HEK293T (cell line): ENCODE measurements around the gene SEMA3D.

Experiments used
- CTCF ChIA-PET: fragments of 350-600 bp; formaldehyde crosslinking; extraction: SDS; loops from one replicate; lab custom pipeline; 2021; ENCODE audit warnings: antibody characterized with exemption, inconsistent platforms; lab: Yijun Ruan, JAX
- POLR2A ChIA-PET: fragments of 350-600 bp; formaldehyde crosslinking; extraction: SDS; loops from one replicate; lab custom pipeline; 2020; ENCODE audit warnings: antibody characterized with exemption, inconsistent platforms; lab: Yijun Ruan, JAX
- DNase-seq: peaks from one replicate; pipeline ENCODE4 v3.0.0; 2012; ENCODE audit warnings: mixed read lengths; ENCODE audit errors: extremely low spot score
- ARNT ChIP-seq: fragments of 450-650 bp; IDR thresholded peaks from 2 replicates; pipeline ENCODE4 v1.6.1; 2017; ENCODE audit warnings: mild to moderate bottlenecking
- BHLHE40 ChIP-seq: fragments of 450-650 bp; IDR thresholded peaks from 2 replicates; pipeline ENCODE4 v1.6.1; 2016; ENCODE audit warnings: mild to moderate bottlenecking, moderate library complexity, borderline replicate concordance
- CTBP1 ChIP-seq: fragments of 450-650 bp; IDR thresholded peaks from 2 replicates; pipeline ENCODE4 v1.6.1; 2016; ENCODE audit warnings: borderline replicate concordance
- ELF4 ChIP-seq: fragments of 450-650 bp; IDR thresholded peaks from 2 replicates; pipeline ENCODE4 v1.6.1; 2017; ENCODE audit warnings: antibody characterized with exemption
- FOXA1 ChIP-seq: fragments of 450-650 bp; IDR thresholded peaks from 2 replicates; pipeline ENCODE4 v1.6.1; 2016; ENCODE audit warnings: mild to moderate bottlenecking
- FOXK2 ChIP-seq: fragments of 450-650 bp; IDR thresholded peaks from 2 replicates; pipeline ENCODE4 v1.6.1; 2016; ENCODE audit warnings: mild to moderate bottlenecking
- FOXM1 ChIP-seq: fragments of 450-650 bp; IDR thresholded peaks from 2 replicates; pipeline ENCODE4 v1.6.1; 2017; ENCODE audit warnings: mild to moderate bottlenecking, borderline replicate concordance
- HDGF ChIP-seq: fragments of 450-650 bp; IDR thresholded peaks from 2 replicates; pipeline ENCODE4 v1.6.1; 2017; ENCODE audit warnings: antibody characterized with exemption, borderline replicate concordance
- L3MBTL2 ChIP-seq: fragments of 450-650 bp; conservative IDR thresholded peaks from 2 replicates; pipeline ENCODE4 v1.6.1; 2016; ENCODE audit warnings: mild to moderate bottlenecking
- LEF1 ChIP-seq: fragments of 450-650 bp; IDR thresholded peaks from 2 replicates; pipeline ENCODE4 v1.6.1; 2017; ENCODE audit warnings: mild to moderate bottlenecking, borderline replicate concordance
- NFRKB ChIP-seq: fragments of 450-650 bp; IDR thresholded peaks from 2 replicates; pipeline ENCODE4 v1.6.1; 2016; ENCODE audit warnings: mild to moderate bottlenecking, moderate library complexity
- SP1 ChIP-seq: fragments of 450-650 bp; IDR thresholded peaks from 2 replicates; pipeline ENCODE4 v1.6.1; 2017
- SUZ12 ChIP-seq: fragments of 450-650 bp; IDR thresholded peaks from 2 replicates; pipeline ENCODE4 v1.6.1; 2016; ENCODE audit warnings: mild to moderate bottlenecking
- TARDBP ChIP-seq: fragments of 450-650 bp; IDR thresholded peaks from 2 replicates; pipeline ENCODE4 v1.6.1; 2016
- ZNF384 ChIP-seq: fragments of 450-650 bp; IDR thresholded peaks from 2 replicates; pipeline ENCODE4 v1.6.1; 2016
- TF ChIP-seq, protein P1 (sequence below): fragments of 450-650 bp; IDR thresholded peaks from 2 replicates; pipeline ENCODE4 v1.6.1; 2016

Gene SEMA3D

DNA sequence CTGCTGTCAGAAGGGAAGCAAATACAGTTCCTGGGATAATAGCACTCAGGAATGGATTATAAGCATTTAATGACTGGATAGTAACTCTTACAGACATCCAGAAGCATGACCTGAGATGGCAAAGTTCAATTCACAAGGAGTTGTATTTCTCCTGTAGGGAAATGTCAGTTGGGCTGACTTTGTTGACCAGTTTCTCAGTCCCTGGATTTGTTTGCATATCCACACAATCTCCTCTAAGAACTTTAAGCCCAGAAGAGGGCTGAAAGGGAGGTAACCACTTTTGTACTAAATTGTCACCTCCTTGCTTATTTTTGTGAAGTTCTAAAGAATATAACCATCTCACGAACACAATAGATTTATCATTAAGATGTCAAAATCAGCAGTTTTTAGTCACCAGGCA, 140.3 kb downstream of the SEMA3D start:
- ChIA-PET POLR2A (no interaction called here), CTCF (no interaction called here)
- DNase-seq, result no peak

DNA sequence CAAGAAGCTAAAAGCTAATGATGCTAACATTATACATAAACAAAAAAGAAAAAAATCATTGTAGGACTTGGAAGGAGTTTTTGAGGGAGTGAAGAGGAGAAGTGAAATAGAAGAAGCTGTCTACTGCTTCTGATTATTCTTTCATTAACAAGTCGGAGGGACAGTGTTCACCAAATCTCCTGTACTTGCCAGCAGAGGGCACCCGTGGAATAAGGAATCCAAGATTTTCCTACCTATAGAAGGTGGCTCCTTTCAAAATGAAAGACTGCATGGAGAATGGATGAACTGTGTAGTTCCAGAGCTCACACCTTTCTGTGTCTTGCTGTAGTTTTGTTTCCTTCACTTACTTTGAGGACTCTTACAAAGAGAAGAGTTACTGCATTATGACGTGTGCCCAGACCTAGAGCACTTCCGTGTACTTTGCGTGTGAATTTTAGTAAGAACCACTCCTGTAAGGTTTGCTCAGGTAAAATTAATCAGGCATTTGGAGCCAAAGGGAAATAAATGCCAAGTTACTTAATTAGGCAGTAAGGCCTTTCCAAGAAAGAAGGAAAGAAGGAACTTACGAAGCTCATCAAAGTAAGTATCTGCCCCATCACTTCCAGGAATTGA, 145.1 kb downstream of the SEMA3D start:
- peak; percentile 54 for DNase-seq
- TF ChIP-seq L3MBTL2 (no peak), FOXM1 (no peak), HDGF (no peak), BHLHE40 (no peak), SUZ12 (no peak), LEF1 (no peak), FOXK2 (no peak), NFRKB (no peak), FOXA1 (no peak), TARDBP (no peak), CTBP1 (no peak), ARNT (no peak), SP1 (no peak), ZNF384 (no peak), ELF4 (no peak)
- TF ChIP-seq, protein P1, sequence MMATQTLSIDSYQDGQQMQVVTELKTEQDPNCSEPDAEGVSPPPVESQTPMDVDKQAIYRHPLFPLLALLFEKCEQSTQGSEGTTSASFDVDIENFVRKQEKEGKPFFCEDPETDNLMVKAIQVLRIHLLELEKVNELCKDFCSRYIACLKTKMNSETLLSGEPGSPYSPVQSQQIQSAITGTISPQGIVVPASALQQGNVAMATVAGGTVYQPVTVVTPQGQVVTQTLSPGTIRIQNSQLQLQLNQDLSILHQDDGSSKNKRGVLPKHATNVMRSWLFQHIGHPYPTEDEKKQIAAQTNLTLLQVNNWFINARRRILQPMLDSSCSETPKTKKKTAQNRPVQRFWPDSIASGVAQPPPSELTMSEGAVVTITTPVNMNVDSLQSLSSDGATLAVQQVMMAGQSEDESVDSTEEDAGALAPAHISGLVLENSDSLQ, result no peak
- ChIA-PET POLR2A (interaction anchor here (1.0 kb wide), 1 partner anchor 145 kb away, joined by 3 read pairs; the partner anchor contains the start of gene SEMA3D), CTCF (interaction anchor here (0.6 to 2.3 kb wide), 14 partner anchors 9 to 788 kb away, joined by 3 to 13 read pairs (median 4); partner anchors contain the start of gene SEMA3D)

More for the DNA sequence above, 140.3 kb downstream of the SEMA3D start:
- TF ChIP-seq, protein P1, result peak; percentile 69; the same call in 1 of the 2 replicates
- no peak for TF ChIP-seq BHLHE40

DNA sequence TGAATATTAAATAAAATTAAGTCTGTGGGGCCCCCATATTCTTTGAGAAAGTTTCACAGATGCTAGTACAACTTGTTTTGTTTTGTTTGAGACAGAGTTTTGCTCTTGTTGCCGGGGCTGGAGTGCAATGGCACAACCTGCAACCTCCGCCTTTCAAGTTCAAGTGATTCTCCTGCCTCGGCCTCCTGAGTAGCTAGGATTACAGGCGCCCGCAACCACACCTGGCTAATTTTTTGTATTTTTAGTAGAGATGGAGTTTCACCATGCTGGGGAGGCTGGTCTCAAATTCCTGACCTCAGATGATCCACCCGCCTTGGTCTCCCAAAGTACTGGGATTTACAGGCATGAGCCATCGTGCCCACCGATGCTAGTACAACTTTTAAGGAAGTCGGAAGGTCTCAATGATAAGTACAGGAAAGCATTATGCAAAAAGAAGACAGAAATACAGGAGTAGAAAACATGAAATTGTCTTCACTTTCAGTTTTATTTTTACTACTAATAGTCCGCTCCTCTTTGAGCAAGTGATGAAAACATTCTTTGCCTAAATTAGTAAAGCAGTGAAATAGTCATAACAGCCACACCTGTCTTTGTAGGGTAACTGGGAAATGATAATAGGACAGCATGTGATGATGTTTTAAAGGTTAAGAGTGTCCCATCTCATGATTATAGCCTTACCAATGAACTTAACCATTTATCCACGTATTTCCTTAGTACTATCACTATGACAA, 147.5 kb downstream of the SEMA3D start:
- ChIA-PET CTCF (no interaction called here), POLR2A (no interaction called here)
- no peak for DNase-seq
- TF ChIP-seq FOXM1 (no peak), CTBP1 (no peak), FOXA1 (no peak), ARNT (no peak), HDGF (no peak), TARDBP (no peak), BHLHE40 (no peak)
- TF ChIP-seq, protein P1, result no peak

DNA sequence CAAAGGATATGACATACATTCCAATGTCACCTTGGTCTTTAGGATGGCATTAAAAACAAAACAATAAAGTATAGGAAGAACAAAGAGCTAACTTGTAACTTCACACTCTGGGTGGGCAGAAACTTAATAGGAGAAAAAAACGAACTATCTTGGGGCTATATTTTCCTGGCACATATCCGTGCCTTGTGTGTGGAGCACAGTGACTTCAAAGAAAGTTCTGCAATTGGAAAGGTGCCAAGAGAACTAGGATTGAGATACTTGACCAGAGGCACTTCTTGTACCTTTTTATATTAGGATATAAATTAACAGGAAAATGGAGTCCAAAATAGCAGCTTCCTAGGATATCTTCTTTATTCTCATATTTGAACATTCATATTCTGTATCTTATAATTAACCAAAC, 148.4 kb downstream of the SEMA3D start:
- POLR2A ChIA-PET, result no interaction called here
- no peak for DNase-seq
- TF ChIP-seq L3MBTL2 (no peak), ARNT (no peak), ZNF384 (no peak), BHLHE40 (no peak), SUZ12 (no peak)
- TF ChIP-seq, protein P1, result no peak
- CTCF ChIA-PET, result interaction anchor here (1.2 kb wide), 1 partner anchor 148 kb away, joined by 3 read pairs; the partner anchor contains the start of gene SEMA3D

DNA sequence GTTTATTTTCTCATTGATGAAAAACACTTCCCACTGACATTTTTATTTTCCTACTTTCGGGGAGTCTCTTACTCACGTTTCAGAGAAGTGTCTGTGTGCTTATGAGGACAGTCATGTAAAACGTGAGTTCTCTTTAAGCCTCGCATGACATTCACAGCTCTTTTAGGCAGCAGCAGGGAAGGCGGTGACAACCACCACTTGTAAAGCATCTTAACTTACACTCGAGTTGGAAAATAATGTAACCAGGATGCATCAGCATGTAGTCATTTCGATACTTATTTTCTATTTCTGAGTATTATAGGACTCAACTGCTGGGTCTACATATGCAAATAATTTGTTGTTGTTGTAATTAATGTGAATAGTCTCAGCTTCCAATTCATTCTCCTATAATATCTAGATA, 153.6 kb downstream of the SEMA3D start:
- TF ChIP-seq ZNF384 (no peak), ELF4 (no peak)
- TF ChIP-seq, protein P1, result peak; percentile 60
- ChIA-PET CTCF (interaction anchor here (0.5 to 1.3 kb wide), 2 partner anchors 797 to 996 kb away, joined by 3 read pairs; no protein-coding TSS in a partner anchor), POLR2A (no interaction called here)
- no peak for DNase-seq
